HEK293T (cell line): ENCODE results near the gene TPT1.

Experiments
- BHLHE40 ChIP-seq: fragments of 450-650 bp; IDR thresholded peaks from 2 replicates; pipeline ENCODE4 v1.6.1; 2016; ENCODE audit warnings: mild to moderate bottlenecking, moderate library complexity, borderline replicate concordance
- SP1 ChIP-seq: fragments of 450-650 bp; IDR thresholded peaks from 2 replicates; pipeline ENCODE4 v1.6.1; 2017
- ZNF384 ChIP-seq: fragments of 450-650 bp; IDR thresholded peaks from 2 replicates; pipeline ENCODE4 v1.6.1; 2016

GRCh38 chr13:45374917-45375316 is 33.9 kb upstream of the TPT1 start:
- TF ChIP-seq ZNF384 (no peak), BHLHE40 (no peak), SP1 (no peak)
